ENCODE results near the gene MRFAP1L1. TPM values are rescaled to one million over a fixed set of nuclear protein-coding genes. Genes with fewer than 3 reads are reported as not detected.

The MRFAP1L1 gene
- total and polyA plus RNA-seq, 2 donors (not counting 1 experiment from before 2014, with no cell fraction given) = 12.5 to 57.2 TPM

DNA sequence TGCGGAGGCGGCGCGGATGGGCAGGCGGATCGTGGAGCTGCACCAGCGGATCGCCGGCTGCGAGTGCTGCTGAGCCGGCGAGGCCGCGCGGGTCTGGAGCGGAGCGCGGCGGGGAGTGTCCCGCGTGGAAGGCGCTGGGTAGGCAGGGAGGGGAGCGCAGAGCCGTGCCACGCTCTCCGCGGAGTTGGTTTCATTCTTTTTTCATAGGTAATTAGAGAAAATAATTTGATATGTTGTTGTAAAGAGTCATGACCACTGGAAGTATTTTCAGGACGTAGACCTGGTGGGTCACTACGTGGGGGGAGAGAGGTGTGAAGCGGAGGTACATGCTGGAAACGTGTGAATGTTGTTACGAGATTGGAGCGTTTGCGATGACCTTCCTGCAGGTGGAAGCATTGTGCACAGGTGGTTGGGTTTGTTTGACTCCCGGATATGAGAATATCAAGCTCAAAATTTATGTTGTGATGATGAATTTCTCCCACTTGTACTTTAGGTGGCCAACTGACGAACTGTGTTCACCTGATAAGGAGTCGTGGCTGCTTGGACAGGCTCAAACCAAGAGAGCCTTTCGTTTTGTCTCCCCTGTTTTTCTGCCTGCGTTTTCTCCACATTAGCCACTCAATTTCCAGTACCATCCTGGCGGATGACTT is 35.0 kb downstream of the MRFAP1L1 start:
- DNase-seq (peak; percentile 74), ATAC-seq (ENCODE audit: low read depth) (no peak)
- TF ChIP-seq, protein P1, sequence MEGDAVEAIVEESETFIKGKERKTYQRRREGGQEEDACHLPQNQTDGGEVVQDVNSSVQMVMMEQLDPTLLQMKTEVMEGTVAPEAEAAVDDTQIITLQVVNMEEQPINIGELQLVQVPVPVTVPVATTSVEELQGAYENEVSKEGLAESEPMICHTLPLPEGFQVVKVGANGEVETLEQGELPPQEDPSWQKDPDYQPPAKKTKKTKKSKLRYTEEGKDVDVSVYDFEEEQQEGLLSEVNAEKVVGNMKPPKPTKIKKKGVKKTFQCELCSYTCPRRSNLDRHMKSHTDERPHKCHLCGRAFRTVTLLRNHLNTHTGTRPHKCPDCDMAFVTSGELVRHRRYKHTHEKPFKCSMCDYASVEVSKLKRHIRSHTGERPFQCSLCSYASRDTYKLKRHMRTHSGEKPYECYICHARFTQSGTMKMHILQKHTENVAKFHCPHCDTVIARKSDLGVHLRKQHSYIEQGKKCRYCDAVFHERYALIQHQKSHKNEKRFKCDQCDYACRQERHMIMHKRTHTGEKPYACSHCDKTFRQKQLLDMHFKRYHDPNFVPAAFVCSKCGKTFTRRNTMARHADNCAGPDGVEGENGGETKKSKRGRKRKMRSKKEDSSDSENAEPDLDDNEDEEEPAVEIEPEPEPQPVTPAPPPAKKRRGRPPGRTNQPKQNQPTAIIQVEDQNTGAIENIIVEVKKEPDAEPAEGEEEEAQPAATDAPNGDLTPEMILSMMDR (IDR thresholded peaks at IDR 0.05) = peak; percentile 73
- TF ChIP-seq EZH2 (IDR thresholded peaks at IDR 0.05; ENCODE audit: borderline replicate concordance, insufficient read depth, low read depth, low read length, poor library complexity, severe bottlenecking) = no peak
- H3K27ac ChIP-seq (ENCODE audit: low read length in 2 of 2) = peak overlapping the region; percentile 44 to 58
- H3K9me3 ChIP-seq (ENCODE audit: control extremely low read depth in 1 of 3, control insufficient read depth in 2 of 3, insufficient read depth in 1 of 3, low read length in 2 of 3) = peaks cover 0 to 2% (median 0%) of the 10 kb centered on the region in 3 donors
- peaks cover 25% of the 10 kb centered on the region for H4K20me1 ChIP-seq (ENCODE audit: control insufficient read depth, insufficient read depth, low read length, poor library complexity, severe bottlenecking)
- no peaks in the 10 kb centered on the region for H3K9me3 Mint-ChIP-seq (ENCODE audit: insufficient read depth)
- intact Hi-C loops (cut with micrococcal nuclease) = loop anchor here (1.0 to 2.0 kb wide), 7 partner anchors 34 to 394 kb away; partner anchors contain the start of genes BLOC1S4, GRPEL1, MRFAP1 and MRFAP1L1
- H3K4me3 Mint-ChIP-seq = peak overlapping the region; percentile 91
- peak overlapping the region; percentile 52 to 82 (median 73) for H3K4me3 ChIP-seq (ENCODE audit: control extremely low read depth in 1 of 5, extremely low read depth in 1 of 5, insufficient read depth in 1 of 5, low read depth in 2 of 5, low read length in 4 of 5)
- ChIA-PET CTCF (interaction anchor here (0.5 to 1.9 kb wide), 13 partner anchors 11 to 396 kb away, joined by 3 to 14 read pairs (median 3); partner anchors contain the start of genes BLOC1S4 and MRFAP1L1), POLR2A (interaction anchor here (0.8 to 1.9 kb wide), 5 partner anchors 15 to 235 kb away, joined by 3 to 11 read pairs (median 5); partner anchors contain the start of genes MRFAP1, MRFAP1L1 and TBC1D14)
- H3K4me2 ChIP-seq (replicated peaks; ENCODE audit: low read depth, low read length, poor library complexity, severe bottlenecking) = peak overlapping the region; percentile 84
- peak overlapping the region; percentile 88 for H2AFZ ChIP-seq (ENCODE audit: insufficient read depth, low read depth, low read length, poor library complexity, severe bottlenecking)
- peak overlapping the region; percentile 99 for H3K27ac Mint-ChIP-seq
- WGBS (ENCODE audit: insufficient coverage) = 3% methylated on average over 38 of the region's 40 CpGs
- peak overlapping the region; percentile 78 for H3K9ac ChIP-seq (ENCODE audit: low read length)
- peaks cover 43% of the 10 kb centered on the region for H3K4me1 Mint-ChIP-seq
- peaks cover 0 to 19% of the 10 kb centered on the region in 2 experiments for H3K36me3 ChIP-seq (replicated peaks in 1 of 2; ENCODE audit: control extremely low read depth in 1 of 2, control insufficient read depth in 1 of 2, extremely low read depth in 1 of 2, insufficient read depth in 2 of 2, low read length in 1 of 2)
- H3K79me2 ChIP-seq (ENCODE audit: control insufficient read depth, insufficient read depth, low read length) = peaks cover 25% of the 10 kb centered on the region
- peaks cover 27 to 35% of the 10 kb centered on the region in 2 donors for H3K4me1 ChIP-seq (ENCODE audit: control insufficient read depth in 2 of 2, insufficient read depth in 2 of 2, low read length in 2 of 2)
- no peaks in the 10 kb centered on the region for H3K27me3 Mint-ChIP-seq
- H3K27me3 ChIP-seq (replicated peaks in 1 of 4; ENCODE audit: control extremely low read depth in 1 of 4, control insufficient read depth in 3 of 4, insufficient read depth in 4 of 4, low read length in 3 of 4) = no peaks in the 10 kb centered on the region
